H7 (cell line): Measurements from ENCODE around the gene TOB1. TPM values are rescaled to one million over a fixed set of nuclear protein-coding genes. Genes with fewer than 3 reads are reported as not detected.
A peak's percentile ranks its signal among the peaks of the same experiment; 100 is the strongest.

ENCODE experiments used
- DNase-seq: peaks from one replicate; pipeline ENCODE4 v3.0.0; 2012
- H3K27me3 ChIP-seq: 2 replicates; pipeline ENCODE4 v1.6.0; 2011; ENCODE audit warnings: mild to moderate bottlenecking, low read length; ENCODE audit not compliant: control insufficient read depth, insufficient read depth
- H3K36me3 ChIP-seq: replicated peaks from 2 replicates; pipeline ENCODE4 v1.5.1; 2011; ENCODE audit warnings: low read length; ENCODE audit not compliant: control insufficient read depth, insufficient read depth
- H3K4me3 ChIP-seq: 2 replicates; pipeline ENCODE4 v1.5.1; 2011; ENCODE audit warnings: low read depth, mild to moderate bottlenecking, control low read depth, low read length, moderate library complexity; ENCODE audit not compliant: insufficient read depth
- total RNA-seq: library from RNA; depleted of rRNA; stranded (reverse); fragments of >200 nt; shearing (Covaris generic); gene quantifications from 2 replicates; pipeline ENCODE4 v1.2.3, GENCODE V29; 2014

TOB1 gene
- total RNA-seq, 1 experiment from 2014 or later: 5.2 TPM

GRCh38 chr17:50837980-50838954, 27.9 kb downstream of the TOB1 start:
- Histone ChIP-seq H3K36me3 (no peaks in the 10 kb centered on the region), H3K4me3 (no peak overlapping the region), H3K27me3 (no peaks in the 10 kb centered on the region)
- DNase-seq: peak; percentile 66

- DNase-seq: peak; percentile 20
Measured at GRCh38 chr17:50837286-50837979, 28.7 kb downstream of the TOB1 start.

GRCh38 chr17:50836826-50837225, 29.3 kb downstream of the TOB1 start:
- DNase-seq: no peak
- no peaks in the 10 kb centered on the region for H3K27me3 ChIP-seq
- H3K4me3 ChIP-seq: no peak overlapping the region
- H3K36me3 ChIP-seq: no peaks in the 10 kb centered on the region

More at GRCh38 chr17:50837286-50837979, 28.7 kb downstream of the TOB1 start:
- no peak overlapping the region for H3K4me3 ChIP-seq
- no peaks in the 10 kb centered on the region for H3K36me3 ChIP-seq
- no peaks in the 10 kb centered on the region for H3K27me3 ChIP-seq

- H3K4me3 ChIP-seq: no peak within 1 kb of the TSS
- no peaks in the 10 kb centered on the region for H3K27me3 ChIP-seq
- peak; percentile 74 for DNase-seq
- no peaks in the 10 kb centered on the region for H3K36me3 ChIP-seq
Measured at GRCh38 chr17:50835301-50836234, 30.6 kb downstream of the TOB1 start, which contains the start of gene WFIKKN2. Gene WFIKKN2, plus strand, starts transcription at chr17:50835586. Its CDS starts 352 bp downstream, at chr17:50835938.

GRCh38 chr17:50834429-50835300, 31.5 kb downstream of the TOB1 start:
- peak; percentile 75 for DNase-seq
- no peaks in the 10 kb centered on the region for H3K27me3 ChIP-seq
- H3K4me3 ChIP-seq: no peak overlapping the region
- H3K36me3 ChIP-seq: no peaks in the 10 kb centered on the region

- no peak overlapping the region for H3K4me3 ChIP-seq
- no peaks in the 10 kb centered on the region for H3K36me3 ChIP-seq
- DNase-seq: peak; percentile 51
- no peaks in the 10 kb centered on the region for H3K27me3 ChIP-seq
Measured at GRCh38 chr17:50833510-50834428, 32.4 kb downstream of the TOB1 start.

GRCh38 chr17:50832864-50833381, 33.2 kb downstream of the TOB1 start:
- Histone ChIP-seq H3K27me3 (no peaks in the 10 kb centered on the region), H3K4me3 (no peak overlapping the region), H3K36me3 (no peaks in the 10 kb centered on the region)
- peak; percentile 45 for DNase-seq

- DNase-seq: peak; percentile 43
- no peaks in the 10 kb centered on the region for H3K27me3 ChIP-seq
- H3K4me3 ChIP-seq: no peak overlapping the region
- no peaks in the 10 kb centered on the region for H3K36me3 ChIP-seq
Measured at GRCh38 chr17:50832267-50832863, 33.8 kb downstream of the TOB1 start.

- no peaks in the 10 kb centered on the region for H3K36me3 ChIP-seq
- no peak overlapping the region for H3K4me3 ChIP-seq
- H3K27me3 ChIP-seq: no peaks in the 10 kb centered on the region
- DNase-seq: peak; percentile 81
Measured at GRCh38 chr17:50831471-50831928, 34.7 kb downstream of the TOB1 start.

- Histone ChIP-seq H3K36me3 (no peaks in the 10 kb centered on the region), H3K27me3 (no peaks in the 10 kb centered on the region), H3K4me3 (no peak overlapping the region)
- DNase-seq: peak; percentile 85
Measured at GRCh38 chr17:50830994-50831393, 35.2 kb downstream of the TOB1 start.

- H3K36me3 ChIP-seq: no peaks in the 10 kb centered on the region
- no peaks in the 10 kb centered on the region for H3K27me3 ChIP-seq
- DNase-seq: peak; percentile 39
- no peak overlapping the region for H3K4me3 ChIP-seq
Measured at GRCh38 chr17:50830352-50830751, 35.8 kb downstream of the TOB1 start.

GRCh38 chr17:50829332-50829731, 36.8 kb downstream of the TOB1 start:
- no peaks in the 10 kb centered on the region for H3K27me3 ChIP-seq
- peak; percentile 68 for DNase-seq
- no peak overlapping the region for H3K4me3 ChIP-seq
- no peaks in the 10 kb centered on the region for H3K36me3 ChIP-seq
